Prostate gland (tissue), 2 donors: ENCODE results near the gene GAN. TPM values are rescaled to one million over a fixed set of nuclear protein-coding genes. Genes with fewer than 3 reads are reported as not detected.

Experiments used
- DNase-seq: peaks from one replicate; pipeline ENCODE4 v3.0.0-alpha.2; 2019; ENCODE audit warnings: low spot score
- H3K27ac ChIP-seq, 2 donors: fragments of 200-600 bp; sonication (generic); 2 replicates each; pipeline ENCODE4 v1.5.1; 2017 to 2019
- H3K27me3 ChIP-seq: fragments of 200-600 bp; sonication (generic); replicated peaks from 2 replicates; pipeline ENCODE4 v1.5.1; 2019; ENCODE audit not compliant: insufficient read depth
- H3K36me3 ChIP-seq, 2 donors: fragments of 200-600 bp; sonication (generic); 1 replicate in 1 of 2; 2 replicates in 1 of 2; pipeline versions ENCODE4 v1.5.1 to v1.8.1; 2017 to 2019
- H3K4me1 ChIP-seq: fragments of 200-600 bp; sonication (generic); replicated peaks from 2 replicates; pipeline ENCODE4 v1.5.1; 2019
- H3K4me3 ChIP-seq, 2 donors: fragments of 200-600 bp; sonication (generic); 2 replicates each; pipeline ENCODE4 v1.5.1; 2017 to 2019
- H3K9me3 ChIP-seq: fragments of 200-600 bp; sonication (generic); 2 replicates; pipeline ENCODE4 v1.5.1; 2017
- POLR2A ChIP-seq: fragments of 450-650 bp; IDR thresholded peaks from one replicate; pipeline ENCODE4 v1.6.1; 2016; ENCODE audit warnings: antibody characterized with exemption, mild to moderate bottlenecking
- POLR2AphosphoS5 ChIP-seq: sonication (generic); formaldehyde crosslinking; IDR thresholded peaks from one replicate; pipeline ENCODE4 v1.6.1; 2017; ENCODE audit warnings: antibody characterized with exemption
- WGBS: methylation state at CpG from one replicate; pipeline ENCODE4 v1.1.5; 2018; 5-methylcytosine and 5-hydroxymethylcytosine counted together
- intact Hi-C: fragments of 100-400 bp; cut with DNase I; formaldehyde crosslinking; loops from one replicate; pipeline ENCODE4 v1.14.2; 2022
- total RNA-seq, 2 donors: library from RNA; depleted of rRNA; stranded (reverse); fragments of >200 nt; gene quantifications; one replicate each; pipeline ENCODE4 v1.1.0, GENCODE V29; 2016
- TF ChIP-seq, protein P1 (sequence below), 4 experiments: fragments of 200-600 bp in 2 of 4; fragments of 450-650 bp in 2 of 4; sonication (generic) in 2 of 4; IDR thresholded peaks; 1 replicate in 3 of 4; 2 replicates in 1 of 4; pipeline ENCODE4 v1.5.1; 2016 to 2019; ENCODE audit warnings: antibody characterized with exemption in 4 of 4, mild to moderate bottlenecking in 2 of 4, moderate library complexity in 2 of 4

GAN gene
- total RNA-seq, 2 donors from 2014 or later, result 8.2 to 10.1 TPM

DNA sequence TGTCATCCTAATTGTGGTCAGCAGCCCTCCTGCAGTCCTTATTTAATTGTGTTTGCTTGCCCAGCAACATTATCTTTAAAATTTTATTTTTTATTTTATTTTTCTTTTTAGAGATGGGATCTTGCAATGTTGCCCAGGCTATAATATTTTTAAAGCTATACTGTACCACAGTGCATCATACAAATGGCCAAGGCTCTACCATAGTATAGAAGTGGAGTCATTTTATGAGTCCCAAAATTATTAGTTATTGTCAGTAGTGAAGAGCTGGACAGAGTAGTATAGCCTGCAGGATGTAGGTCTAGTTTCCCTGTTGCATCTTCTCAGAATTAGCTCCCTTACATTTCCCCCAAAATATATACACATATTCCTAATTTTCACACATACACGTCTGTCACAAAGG is 44.1 kb downstream of the GAN start:
- no peaks in the 10 kb centered on the region for H3K9me3 ChIP-seq
- 90% methylated on average over 1 of the region's 1 CpG for WGBS
- DNase-seq, result no peak
- no peaks in the 10 kb centered on the region for H3K4me1 ChIP-seq
- H3K36me3 ChIP-seq, result peaks cover 0 to 10% of the 10 kb centered on the region in 2 donors
- intact Hi-C loops, result no loop called here
- H3K27me3 ChIP-seq, result no peaks in the 10 kb centered on the region
- H3K4me3 ChIP-seq, result no peak overlapping the region
- TF ChIP-seq, protein P1, sequence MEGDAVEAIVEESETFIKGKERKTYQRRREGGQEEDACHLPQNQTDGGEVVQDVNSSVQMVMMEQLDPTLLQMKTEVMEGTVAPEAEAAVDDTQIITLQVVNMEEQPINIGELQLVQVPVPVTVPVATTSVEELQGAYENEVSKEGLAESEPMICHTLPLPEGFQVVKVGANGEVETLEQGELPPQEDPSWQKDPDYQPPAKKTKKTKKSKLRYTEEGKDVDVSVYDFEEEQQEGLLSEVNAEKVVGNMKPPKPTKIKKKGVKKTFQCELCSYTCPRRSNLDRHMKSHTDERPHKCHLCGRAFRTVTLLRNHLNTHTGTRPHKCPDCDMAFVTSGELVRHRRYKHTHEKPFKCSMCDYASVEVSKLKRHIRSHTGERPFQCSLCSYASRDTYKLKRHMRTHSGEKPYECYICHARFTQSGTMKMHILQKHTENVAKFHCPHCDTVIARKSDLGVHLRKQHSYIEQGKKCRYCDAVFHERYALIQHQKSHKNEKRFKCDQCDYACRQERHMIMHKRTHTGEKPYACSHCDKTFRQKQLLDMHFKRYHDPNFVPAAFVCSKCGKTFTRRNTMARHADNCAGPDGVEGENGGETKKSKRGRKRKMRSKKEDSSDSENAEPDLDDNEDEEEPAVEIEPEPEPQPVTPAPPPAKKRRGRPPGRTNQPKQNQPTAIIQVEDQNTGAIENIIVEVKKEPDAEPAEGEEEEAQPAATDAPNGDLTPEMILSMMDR (IDR thresholded peaks at IDR 0.05), result no peak
- TF ChIP-seq POLR2AphosphoS5 (no peak), POLR2A (no peak)
- no peak overlapping the region for H3K27ac ChIP-seq

DNA sequence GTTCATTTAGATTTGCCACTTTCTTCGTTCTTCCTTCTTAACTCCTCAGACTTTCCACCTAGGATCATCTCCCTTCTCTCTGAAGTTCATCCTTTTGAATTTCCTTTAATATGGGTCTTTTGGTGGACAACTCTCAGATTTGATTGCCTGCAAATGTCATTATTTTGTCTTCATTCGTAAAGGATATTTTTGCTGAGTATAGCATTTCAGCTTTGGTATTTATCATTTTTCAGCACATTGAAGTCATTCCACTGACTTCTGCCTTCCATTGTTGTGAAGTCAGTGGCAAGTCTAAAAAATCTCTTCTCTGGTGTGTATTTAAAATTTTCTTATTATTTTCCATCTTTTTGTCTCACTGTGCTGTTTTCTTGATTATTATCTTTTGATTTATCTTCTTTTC is 45.4 kb downstream of the GAN start:
- Histone ChIP-seq H3K27me3 (no peaks in the 10 kb centered on the region), H3K36me3 (peaks cover 0 to 10% of the 10 kb centered on the region in 2 donors), H3K27ac (no peak overlapping the region), H3K4me3 (no peak overlapping the region), H3K9me3 (no peaks in the 10 kb centered on the region), H3K4me1 (no peaks in the 10 kb centered on the region)
- DNase-seq, result no peak
- intact Hi-C loops, result loop anchor here (10.0 kb wide), 1 partner anchor 265 kb away; no protein-coding TSS in a partner anchor
- TF ChIP-seq POLR2A, result no peak
- TF ChIP-seq, protein P1 (IDR thresholded peaks at IDR 0.05), result no peak
- no peak for TF ChIP-seq POLR2AphosphoS5
- WGBS, result 96% methylated on average over 2 of the region's 2 CpGs

DNA sequence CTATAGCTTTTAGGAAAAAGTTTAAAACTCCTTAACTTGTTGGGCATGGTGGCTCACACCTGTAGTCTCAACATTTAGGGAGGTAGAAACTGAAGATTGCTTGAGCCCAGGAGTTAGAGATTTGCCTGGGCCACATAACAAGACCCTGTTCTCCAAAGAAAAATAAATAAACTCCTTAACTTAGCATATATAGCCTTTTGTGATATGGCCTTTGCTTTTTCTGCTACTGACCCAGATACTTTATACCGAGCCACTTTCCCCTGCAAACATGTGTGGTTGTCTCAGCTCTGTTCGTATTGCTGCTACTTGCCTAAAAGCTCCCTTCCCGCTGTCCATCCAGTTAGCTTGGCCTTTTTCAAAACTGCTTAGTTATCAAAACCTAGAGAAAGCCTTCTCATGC is 51.0 kb downstream of the GAN start:
- WGBS, result 91% methylated on average over 3 of the region's 3 CpGs
- TF ChIP-seq, protein P1 (IDR thresholded peaks at IDR 0.05), result no peak
- no peak for TF ChIP-seq POLR2AphosphoS5
- no peak for TF ChIP-seq POLR2A
- Histone ChIP-seq H3K9me3 (no peaks in the 10 kb centered on the region), H3K4me1 (no peaks in the 10 kb centered on the region), H3K27ac (no peak overlapping the region), H3K4me3 (no peak overlapping the region), H3K27me3 (no peaks in the 10 kb centered on the region), H3K36me3 (peaks cover 0 to 16% of the 10 kb centered on the region in 2 donors)
- intact Hi-C loops, result loop anchor here (5.0 to 10.0 kb wide), 2 partner anchors 259 to 357 kb away; no protein-coding TSS in a partner anchor
- no peak for DNase-seq

DNA sequence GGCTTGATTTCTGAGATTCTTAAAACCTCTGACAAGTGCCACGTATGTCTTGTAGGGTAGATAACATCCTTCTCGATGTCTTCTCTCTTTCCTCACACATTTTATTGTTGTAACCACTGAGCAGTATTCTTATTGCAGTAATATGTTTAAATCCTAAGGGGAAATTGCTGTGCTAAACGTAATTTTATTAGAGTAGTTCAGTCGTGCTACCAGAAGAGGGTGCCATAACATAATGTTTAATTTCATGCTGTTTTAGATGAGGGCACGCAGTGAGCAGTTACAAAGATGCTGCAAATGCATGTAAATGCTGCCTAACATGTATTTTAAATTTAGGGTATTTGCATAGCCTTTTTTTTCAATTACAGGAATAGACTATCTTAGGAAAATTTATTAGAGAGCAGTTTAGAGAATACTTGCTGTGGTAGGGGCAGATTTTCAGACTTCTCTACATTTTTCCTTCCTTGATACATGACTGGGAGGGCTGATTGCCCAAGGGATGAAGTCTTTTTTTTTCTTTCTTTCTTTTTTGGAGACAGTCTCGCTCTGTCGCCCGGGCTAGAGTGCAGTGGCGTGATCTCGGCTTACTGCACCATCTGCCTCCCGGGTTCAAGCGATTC is 51.7 kb downstream of the GAN start:
- no peak overlapping the region for H3K4me3 ChIP-seq
- WGBS, result 58% methylated on average over 12 of the region's 12 CpGs
- H3K36me3 ChIP-seq, result peaks cover 0 to 16% of the 10 kb centered on the region in 2 donors
- DNase-seq, result peak; percentile 19
- intact Hi-C loops, result loop anchor here (5.0 to 10.0 kb wide), 2 partner anchors 258 to 356 kb away; no protein-coding TSS in a partner anchor
- H3K27ac ChIP-seq, result no peak overlapping the region
- no peaks in the 10 kb centered on the region for H3K4me1 ChIP-seq
- TF ChIP-seq, protein P1 (IDR thresholded peaks at IDR 0.05), result peak; percentile 54 to 91 (median 71)
- no peak for TF ChIP-seq POLR2A
- TF ChIP-seq POLR2AphosphoS5, result peak; percentile 39
- H3K9me3 ChIP-seq, result no peaks in the 10 kb centered on the region
- no peaks in the 10 kb centered on the region for H3K27me3 ChIP-seq

GRCh38 chr16:81367821-81368220 is 53.1 kb downstream of the GAN start:
- Histone ChIP-seq H3K4me3 (no peak overlapping the region), H3K4me1 (no peaks in the 10 kb centered on the region), H3K36me3 (peaks cover 0 to 11% of the 10 kb centered on the region in 2 donors), H3K27me3 (no peaks in the 10 kb centered on the region), H3K27ac (no peak overlapping the region), H3K9me3 (no peaks in the 10 kb centered on the region)
- DNase-seq, result no peak
- WGBS, result 93% methylated on average over 6 of the region's 6 CpGs
- TF ChIP-seq POLR2AphosphoS5, result no peak
- intact Hi-C loops, result loop anchor here (5.0 to 10.0 kb wide), 2 partner anchors 257 to 354 kb away; no protein-coding TSS in a partner anchor
